Stimulated activated CD4-positive, alpha-beta T cell treated with anti-CD3 and anti-CD28 coated beads, Interleukin-4, amount 100 ng/mL, for 48 hours (primary cell): ENCODE results near the gene ZGPAT.

Source experiments
- DNase-seq, 2 donors: peaks; one replicate each; pipeline ENCODE4 v3.0.0-alpha.2; 2020; ENCODE audit warnings: low read depth in 2 of 2

The ZGPAT gene

DNA sequence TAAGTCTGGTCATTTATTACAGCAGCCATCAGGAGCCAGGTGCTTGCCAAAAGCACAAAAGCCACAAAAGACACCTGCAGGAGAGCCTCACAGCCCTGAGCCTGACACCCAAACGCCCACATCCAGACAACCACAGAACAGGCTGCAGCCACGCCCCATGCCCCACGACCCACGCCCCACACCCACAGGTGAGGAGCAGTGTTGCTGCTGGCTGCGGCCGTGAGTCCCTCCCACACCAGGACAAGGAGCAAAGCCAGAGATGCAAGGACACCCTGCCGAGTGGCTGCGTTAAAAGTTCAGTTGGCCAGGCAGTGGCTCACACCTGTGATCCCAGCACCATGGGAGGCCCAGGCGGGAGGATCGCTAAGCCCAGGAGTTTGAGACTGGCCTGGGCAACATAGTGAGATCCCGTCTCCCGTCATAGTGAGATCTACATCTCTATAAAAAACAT, 74.7 kb downstream of the ZGPAT start:
- no peak for DNase-seq

DNA sequence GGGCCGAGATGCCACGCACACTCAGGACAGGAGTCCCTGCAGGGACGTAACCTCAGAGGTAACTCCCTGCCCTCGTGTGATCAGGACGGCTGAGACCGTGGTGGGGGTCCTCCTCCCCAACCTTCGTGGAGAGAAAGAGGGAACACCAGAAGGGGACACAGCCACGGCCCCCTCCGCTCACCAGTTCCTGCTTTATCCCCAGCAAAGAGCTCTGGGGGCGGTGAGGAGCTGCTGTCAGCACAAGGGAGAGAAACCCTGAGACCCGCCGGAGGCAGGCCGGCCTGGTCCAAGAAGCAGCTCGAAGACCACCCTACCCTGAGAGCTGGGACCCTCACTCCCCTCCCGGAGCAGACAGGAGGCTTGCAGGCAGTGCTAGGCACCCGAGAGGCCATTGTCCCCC, 76.1 kb downstream of the ZGPAT start:
- DNase-seq = no peak

DNA sequence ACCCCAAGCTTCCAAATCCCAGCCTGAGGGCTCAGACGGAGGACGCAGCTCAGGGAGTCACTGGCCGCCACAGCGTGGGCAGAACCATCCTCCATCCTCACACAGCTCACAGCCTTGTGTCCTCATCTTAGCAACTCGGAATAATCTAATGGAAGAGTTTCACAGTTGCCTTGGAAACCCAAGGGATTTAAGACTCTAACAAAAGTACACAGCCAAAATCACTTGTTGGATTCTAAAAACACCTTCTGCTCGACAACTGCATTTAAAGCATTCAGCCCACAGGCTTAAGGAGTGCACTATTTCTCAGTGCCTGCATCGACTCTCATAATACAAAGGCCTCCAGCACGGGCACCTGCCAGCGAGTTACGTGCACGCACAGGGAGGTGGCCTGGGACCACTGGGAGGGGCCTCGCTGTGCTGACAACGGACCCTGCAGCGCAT, 77.9 kb downstream of the ZGPAT start:
- no peak for DNase-seq
